GM12873 (cell line): ENCODE data around the gene PGGHG.

Source experiments
- TF ChIP-seq, protein P1 (sequence below): IDR thresholded peaks from 2 replicates; pipeline ENCODE4 v1.5.1; 2012; ENCODE audit warnings: low read depth, mild to moderate bottlenecking, moderate library complexity, low read length, control low read depth; ENCODE audit not compliant: insufficient read depth; ENCODE audit errors: missing control alignments

PGGHG gene

DNA sequence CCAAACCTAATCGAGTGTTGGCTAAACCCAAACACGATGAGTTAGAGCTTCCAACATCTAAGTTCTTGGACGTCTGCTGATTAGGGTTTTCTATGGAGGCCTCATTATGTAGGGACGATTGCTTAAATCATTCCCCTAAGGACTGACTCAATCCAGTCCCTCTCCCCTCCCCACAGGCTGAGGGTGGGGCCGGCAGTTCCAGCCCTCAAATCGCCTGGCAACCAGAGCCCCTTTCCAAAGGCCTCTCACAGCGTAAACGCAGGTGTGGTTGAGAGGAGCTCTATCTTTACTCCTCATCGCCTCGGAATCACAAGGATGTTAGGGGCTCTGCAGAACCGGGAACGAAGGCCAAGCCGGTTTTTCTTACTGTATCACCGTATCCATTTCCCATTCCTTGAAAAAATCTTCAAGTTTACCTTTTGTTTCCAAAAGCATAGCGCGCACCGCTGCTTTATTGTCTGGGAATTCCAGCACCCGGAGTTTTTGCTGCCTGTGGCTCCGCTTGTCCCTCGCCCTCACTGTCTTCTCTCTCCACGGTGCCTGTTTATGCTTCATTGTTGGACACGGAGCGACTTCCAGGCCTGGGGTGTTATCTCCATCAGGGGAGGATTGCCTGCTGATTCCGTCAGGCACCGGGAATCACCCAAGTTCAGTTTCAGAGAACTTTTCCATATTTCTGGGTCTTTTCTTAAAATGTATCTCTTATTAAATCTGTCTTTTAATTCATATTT, 45.5 kb downstream of the PGGHG start:
- TF ChIP-seq, protein P1, sequence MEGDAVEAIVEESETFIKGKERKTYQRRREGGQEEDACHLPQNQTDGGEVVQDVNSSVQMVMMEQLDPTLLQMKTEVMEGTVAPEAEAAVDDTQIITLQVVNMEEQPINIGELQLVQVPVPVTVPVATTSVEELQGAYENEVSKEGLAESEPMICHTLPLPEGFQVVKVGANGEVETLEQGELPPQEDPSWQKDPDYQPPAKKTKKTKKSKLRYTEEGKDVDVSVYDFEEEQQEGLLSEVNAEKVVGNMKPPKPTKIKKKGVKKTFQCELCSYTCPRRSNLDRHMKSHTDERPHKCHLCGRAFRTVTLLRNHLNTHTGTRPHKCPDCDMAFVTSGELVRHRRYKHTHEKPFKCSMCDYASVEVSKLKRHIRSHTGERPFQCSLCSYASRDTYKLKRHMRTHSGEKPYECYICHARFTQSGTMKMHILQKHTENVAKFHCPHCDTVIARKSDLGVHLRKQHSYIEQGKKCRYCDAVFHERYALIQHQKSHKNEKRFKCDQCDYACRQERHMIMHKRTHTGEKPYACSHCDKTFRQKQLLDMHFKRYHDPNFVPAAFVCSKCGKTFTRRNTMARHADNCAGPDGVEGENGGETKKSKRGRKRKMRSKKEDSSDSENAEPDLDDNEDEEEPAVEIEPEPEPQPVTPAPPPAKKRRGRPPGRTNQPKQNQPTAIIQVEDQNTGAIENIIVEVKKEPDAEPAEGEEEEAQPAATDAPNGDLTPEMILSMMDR = no peak

DNA sequence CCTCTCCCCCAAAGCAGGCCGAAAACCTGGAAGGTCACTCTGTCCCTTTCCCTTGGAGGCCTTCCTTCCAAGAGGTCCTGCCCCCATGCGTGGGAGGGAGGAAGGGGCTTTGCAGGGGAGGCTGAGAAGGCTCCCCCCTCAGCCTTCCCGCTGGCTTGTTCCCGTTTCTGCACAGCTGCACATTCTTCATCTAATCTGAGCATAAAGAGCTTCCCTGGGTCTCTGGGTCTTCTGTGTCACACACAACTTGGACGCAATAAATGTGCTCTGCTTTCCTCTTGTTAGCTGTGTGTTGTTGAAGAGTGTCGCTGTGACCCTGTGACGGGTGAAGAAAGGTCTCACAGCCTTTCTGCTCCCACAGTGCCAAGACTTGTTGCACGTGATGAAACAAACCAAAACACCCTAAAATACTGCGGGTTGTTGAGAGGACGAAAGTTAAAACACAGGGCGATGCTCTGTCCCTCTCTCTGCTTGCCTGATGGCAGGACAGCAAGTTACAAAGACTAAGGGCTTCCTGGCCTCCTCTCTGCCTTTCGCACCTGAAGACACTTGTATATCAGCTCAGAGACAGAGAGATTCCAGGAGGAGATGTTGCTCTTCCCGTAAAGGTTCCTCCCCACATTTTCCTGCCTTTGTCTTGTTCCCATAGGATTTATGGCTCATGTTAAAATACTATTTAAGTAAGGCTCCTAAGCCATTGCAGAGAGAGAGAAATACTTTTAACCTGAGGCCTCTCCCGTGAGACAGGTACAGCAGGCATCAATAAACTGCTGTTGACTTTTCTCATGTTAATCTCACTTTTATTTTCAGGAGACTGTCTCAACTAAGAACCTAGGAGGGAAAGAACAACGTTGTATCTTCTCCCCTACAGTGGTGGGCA, 47.1 kb downstream of the PGGHG start:
- TF ChIP-seq, protein P1 = no peak

DNA sequence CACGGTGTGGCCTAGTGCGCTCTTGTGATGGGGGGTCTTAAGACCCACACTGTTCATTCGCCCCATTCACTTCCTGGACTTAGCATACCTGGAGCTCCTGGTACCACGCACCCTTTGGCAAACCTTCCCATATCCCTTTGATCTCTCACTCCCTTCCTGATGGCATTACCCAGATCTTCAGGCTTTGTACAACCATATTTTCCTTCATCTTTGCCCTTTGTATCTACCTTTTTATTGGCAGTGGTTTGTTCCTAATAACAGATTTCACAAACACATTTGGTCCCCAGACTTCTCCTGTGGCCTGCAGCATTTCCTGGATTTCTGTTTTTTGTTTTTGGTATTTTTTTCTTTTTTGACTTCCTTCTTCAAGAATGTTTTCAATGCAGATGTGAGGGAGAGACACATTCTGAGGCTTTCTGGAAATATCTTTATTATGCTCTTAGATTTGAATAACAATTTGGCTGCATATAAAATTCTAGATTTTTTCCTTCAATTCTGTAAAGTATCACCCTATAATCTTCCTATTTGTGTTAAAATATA, 47.8 kb downstream of the PGGHG start:
- TF ChIP-seq, protein P1 = no peak

DNA sequence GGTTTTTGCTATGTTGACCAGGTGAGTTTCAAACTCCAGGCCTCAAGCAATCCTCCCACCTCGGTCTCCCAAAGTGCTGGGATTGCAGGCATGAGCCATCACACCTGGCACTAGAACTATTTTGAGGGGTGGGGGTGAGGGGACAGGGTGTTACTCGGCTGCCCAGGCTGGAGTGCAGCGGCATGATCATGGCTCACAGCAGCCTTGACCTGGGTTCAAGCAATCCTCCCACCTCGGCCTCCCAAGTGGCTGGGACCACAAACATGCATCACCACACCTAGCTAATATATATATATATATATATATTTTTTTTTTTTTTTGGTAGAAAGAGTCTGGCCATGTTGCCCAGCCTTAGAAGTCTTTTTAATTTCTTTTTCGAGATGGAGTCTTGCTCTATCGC, 48.8 kb downstream of the PGGHG start:
- TF ChIP-seq, protein P1 = no peak

DNA sequence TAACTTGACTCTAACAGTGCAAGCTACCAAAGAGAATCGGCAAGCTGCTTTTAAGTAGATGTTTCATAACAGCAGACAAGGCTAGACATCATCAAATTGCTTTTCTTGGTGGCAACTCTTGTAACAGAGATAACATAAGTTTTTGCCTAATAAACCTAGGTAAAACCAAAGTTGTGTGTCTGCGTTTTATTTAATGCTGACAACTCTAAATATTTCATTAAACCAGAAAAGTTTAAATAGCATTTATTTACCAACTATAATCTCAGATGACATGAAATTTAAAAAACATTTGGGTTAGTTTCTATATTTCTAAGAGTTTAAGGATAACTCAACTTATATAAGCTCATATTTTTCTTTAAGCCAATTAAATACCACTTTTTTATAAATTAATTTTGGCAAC, 51.0 kb downstream of the PGGHG start:
- TF ChIP-seq, protein P1 = no peak

DNA sequence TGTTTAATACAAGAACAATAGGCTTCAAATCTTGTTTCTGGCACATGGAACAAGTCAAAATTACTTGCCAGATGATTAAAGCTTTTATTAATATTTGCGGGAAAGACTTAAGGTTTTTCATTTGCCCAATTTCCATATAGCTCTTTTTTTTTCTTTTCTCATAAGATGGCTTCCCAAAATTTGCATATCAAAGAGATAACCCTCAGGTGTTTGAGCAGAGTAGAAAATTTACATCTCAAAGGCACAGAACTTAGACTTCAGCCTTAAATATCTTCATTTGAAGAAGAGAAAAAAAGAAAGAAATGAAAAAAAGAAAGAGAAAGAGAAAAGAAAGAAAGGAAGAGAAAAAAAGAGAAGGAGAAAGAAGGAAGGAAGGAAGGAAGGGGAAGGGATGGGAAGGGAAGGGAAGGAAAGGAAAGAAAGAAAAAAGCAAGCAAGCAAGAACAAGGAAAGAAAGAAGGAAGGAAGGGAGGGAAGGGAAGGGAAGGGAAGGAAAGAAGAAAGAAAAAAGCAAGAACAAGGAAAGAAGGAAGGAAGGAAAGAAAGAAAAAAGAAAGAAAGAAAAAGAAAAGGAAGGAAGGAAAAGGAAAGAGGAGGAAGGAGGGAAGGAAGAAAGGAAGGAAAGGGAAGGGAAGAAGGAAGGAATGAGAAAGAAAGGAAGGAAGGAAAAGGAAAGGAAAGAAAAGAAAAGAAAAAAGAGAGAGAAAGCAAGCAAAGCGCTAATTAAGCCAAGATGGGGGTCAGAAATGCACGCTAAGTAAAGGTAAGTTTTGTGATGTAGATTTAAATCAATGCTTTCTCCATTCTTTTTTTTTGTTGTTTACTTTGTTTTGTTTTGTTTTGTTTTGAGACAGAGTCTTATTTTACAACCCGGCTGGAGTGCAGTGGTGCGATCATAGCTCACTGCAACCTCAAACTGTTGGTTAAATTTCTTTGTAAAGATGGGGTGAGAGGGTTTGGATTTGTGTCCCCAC, 51.9 kb downstream of the PGGHG start:
- TF ChIP-seq, protein P1 = no peak

DNA sequence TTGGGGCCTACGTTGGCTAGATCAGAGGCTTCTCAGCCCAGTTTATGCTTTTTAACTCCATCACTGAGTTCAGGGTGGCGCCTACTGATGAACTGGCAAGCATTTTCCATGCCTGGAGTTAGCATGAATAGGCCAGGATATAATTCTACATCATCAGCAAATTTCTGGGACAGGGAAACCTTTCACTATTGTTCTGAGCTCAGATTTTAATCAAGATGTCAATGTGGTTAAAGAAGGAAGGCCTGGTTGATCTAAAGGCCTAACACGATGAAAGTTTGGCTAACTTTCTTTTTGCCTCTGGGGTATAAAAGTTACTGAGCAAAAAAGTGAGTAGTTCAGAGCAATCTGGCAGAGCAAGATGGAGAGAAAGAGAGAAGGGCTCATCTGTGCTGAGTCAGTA, 53.4 kb downstream of the PGGHG start:
- TF ChIP-seq, protein P1 = no peak
